CD4-positive, alpha-beta T cell treated with Interferon alpha-2 for 1 hour (primary cell): ENCODE data around the gene ADAMTS18.

ENCODE experiments used
- DNase-seq, 2 donors: peaks; one replicate each; pipeline ENCODE4 v3.0.0-alpha.2; 2020 to 2022

The ADAMTS18 gene

DNA sequence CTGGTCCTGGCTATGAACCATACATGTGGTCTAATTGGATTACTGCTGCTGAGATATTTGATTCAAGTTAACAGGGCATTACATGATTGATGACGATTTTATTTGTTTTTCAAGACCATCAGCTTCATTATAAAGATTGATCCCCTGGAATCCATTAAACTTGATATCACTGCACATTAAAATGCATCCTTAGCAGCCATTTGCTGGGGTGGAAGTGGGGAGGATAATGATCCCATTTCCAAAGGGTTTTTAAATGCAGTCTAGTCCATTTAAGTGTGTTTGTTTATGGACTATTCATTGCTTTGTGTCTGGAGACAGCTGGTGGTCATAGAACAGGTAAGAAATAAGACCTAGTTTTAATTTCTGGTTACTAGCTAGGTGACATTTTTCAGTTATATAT, 40.9 kb downstream of the ADAMTS18 start:
- DNase-seq, result no peak

- DNase-seq, result no peak
Observed at GRCh38 chr16:77387815-77388209, 47.0 kb downstream of the ADAMTS18 start.

GRCh38 chr16:77386831-77387814, 47.7 kb downstream of the ADAMTS18 start:
- no peak for DNase-seq

DNA sequence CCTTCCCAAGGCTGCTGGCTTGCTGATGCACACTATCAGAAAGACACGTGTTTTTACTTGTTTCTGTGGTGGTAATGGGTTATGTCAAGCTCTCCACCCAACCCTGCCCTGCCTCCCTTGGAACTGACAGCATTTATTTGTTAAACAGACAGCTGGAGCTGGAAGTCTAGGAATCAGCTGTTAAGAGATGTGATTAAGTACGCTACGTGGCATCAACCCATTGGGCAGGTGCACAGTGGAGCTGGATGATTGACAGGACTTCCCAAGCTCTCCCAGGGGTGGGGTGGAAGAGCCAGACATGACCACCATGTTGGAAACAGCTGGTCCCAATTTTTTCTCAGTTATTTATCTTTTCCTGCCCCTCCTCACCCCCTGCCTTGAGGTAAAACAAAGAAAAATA, 49.4 kb downstream of the ADAMTS18 start:
- DNase-seq, result no peak

DNA sequence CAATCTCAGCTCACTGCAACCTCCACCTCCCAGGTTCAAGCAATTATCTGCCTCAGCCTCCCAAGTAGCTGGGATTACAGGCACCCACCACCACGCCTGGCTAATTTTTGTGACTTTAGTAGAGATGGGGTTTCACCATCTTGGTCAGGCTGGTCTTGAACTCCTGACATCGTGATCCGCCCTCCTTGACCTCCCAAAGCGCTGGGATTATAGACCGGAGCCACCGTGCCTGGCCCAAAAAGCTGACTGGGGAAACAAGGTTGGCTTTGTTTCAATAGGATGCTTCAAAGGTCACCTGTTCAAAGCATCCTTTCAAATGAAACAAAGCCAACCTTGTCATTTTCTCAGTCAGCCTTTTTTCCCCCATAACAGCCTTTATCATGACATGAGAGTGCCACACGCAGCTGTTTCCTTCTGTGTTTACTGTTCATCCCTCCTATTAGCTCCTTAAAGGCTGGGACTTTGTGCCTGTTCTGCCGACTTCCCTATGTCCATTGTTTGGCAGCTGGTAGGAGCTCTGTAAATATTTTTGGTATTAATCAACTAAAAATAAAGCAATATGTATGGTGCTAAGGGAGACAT, 51.1 kb downstream of the ADAMTS18 start:
- no peak for DNase-seq

GRCh38 chr16:77376358-77376757, 58.5 kb downstream of the ADAMTS18 start:
- DNase-seq, result no peak

GRCh38 chr16:77375396-77375795, 59.4 kb downstream of the ADAMTS18 start:
- no peak for DNase-seq

GRCh38 chr16:77374384-77374783, 60.5 kb downstream of the ADAMTS18 start:
- DNase-seq, result no peak

GRCh38 chr16:77373726-77374125, 61.1 kb downstream of the ADAMTS18 start:
- DNase-seq, result no peak

- DNase-seq, result no peak
Observed at GRCh38 chr16:77364770-77365169, 70.1 kb downstream of the ADAMTS18 start.

DNA sequence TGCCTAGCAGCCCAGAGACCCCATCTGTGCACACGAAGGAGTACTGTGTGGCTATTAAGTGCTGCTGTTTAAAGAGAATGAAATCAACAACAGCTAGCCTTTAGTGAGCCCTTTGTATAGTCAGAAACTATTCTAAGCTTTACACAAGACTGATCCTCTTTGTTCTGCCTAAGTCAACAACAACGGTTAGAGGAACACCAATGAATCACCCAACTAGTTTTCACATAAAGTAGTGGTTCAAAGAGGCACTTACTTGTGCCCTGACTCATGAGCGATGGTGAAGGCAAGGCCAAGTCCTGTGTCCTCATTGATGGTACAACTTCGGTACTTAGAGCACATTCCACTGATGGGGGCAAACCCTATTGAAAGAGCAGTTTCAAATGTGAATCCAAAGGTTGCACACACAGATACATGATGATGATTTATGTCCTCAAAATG, 75.8 kb downstream of the ADAMTS18 start:
- DNase-seq, result no peak

GRCh38 chr16:77353587-77354263, 81.1 kb downstream of the ADAMTS18 start:
- DNase-seq, result no peak

DNA sequence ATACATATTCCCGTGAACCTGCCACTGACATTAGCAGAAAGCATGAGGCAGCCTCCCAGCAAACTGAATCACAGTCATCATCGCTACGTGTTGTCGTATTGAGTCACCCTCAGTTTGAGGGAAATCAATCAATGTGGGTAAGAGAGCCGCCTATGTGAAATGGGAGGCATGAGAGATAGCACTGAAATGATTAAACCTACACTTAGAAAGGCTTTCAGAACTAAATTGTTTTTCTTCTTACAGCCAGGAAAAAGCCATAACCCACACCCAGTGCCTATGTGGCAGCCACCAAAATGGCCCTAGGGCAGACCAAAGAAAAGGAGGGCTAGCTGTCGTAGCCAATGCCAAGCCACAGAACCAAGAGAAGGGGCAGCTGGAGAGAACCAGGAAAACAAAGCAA, 90.5 kb downstream of the ADAMTS18 start:
- DNase-seq, result no peak

DNA sequence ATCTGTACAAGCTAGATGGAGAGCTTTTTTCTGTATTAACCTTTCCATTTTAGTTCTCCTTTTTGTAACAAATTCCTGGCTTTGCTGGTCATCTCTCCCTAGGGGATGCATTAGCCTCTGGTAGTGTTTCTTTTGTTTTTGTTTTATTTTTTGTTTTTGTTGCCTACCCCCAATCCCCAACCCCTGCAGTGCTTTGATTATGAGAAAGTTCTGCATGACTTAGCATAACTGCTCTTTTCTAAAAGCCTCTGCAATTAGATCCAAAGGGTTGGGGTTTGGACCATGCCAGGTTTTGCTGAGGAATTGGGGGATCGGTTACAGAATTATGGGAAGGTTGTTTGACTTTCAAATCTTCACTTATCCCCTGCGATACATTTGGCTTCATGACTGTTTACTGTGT, 98.2 kb downstream of the ADAMTS18 start:
- DNase-seq, result no peak

DNA sequence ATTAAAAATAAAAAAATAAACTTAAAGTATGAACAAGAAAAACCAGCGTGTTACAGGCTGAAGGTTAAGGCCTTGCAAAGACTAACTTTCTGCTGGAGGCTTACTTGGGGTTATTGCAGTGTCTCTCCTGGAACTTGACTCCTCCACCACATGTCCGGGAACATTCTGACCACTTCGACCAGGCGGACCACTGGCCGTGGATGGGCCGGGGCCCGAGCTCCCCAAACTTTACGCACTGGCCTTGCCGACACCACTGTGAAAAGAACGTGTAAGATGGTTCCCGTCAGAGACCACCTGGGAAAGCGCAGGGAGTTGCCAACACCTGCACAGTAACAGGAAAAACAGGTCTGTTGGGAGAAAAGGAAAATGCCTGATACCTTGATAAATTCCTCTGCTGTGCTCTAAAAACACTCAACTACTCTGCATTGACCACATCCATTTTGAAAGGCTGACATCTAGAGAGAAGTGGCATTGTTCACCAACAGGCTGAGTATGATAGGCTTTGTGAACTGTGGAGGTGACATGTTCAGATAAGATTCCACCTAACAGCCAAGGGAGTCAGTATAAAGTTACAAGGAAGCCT, 99.1 kb downstream of the ADAMTS18 start:
- no peak for DNase-seq

DNA sequence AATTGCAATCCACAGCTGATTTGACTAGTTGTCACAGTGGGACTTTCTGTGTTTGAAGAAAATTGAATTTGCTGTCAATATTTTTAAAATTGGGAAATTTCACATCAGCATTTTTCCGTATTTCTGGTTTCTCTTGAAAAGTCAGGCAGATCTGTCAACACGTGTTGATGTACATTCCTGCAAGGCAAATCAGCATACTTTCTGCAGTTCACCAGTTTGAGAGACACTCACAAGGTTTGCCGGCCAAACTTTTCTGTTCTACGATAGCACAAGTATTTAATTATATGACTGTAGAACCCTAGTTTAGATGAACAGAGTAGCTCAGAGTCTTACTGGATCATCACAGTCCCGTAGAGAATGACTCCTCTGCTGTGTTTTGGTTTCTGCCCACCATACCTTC, 102.0 kb downstream of the ADAMTS18 start:
- no peak for DNase-seq

- no peak for DNase-seq
Observed at GRCh38 chr16:77331802-77332586, 102.8 kb downstream of the ADAMTS18 start.

DNA sequence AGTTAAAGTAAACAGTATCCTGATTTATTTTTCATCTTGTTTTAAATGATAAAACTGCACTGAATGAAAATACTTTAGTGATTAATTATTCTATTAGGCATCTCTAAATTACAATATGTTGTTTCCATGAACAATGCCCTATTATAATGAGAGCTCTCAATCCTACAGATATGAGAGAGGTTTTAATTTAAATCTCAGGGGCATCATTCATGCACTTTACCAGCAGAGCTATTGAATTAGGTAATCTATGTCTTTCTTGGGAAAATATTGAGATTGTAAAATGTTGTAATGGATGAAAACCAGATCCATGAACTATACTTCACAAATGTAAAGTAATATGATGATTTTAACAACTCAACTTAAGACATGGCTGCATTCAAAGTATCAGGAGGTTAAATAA, 103.8 kb downstream of the ADAMTS18 start:
- DNase-seq, result no peak

DNA sequence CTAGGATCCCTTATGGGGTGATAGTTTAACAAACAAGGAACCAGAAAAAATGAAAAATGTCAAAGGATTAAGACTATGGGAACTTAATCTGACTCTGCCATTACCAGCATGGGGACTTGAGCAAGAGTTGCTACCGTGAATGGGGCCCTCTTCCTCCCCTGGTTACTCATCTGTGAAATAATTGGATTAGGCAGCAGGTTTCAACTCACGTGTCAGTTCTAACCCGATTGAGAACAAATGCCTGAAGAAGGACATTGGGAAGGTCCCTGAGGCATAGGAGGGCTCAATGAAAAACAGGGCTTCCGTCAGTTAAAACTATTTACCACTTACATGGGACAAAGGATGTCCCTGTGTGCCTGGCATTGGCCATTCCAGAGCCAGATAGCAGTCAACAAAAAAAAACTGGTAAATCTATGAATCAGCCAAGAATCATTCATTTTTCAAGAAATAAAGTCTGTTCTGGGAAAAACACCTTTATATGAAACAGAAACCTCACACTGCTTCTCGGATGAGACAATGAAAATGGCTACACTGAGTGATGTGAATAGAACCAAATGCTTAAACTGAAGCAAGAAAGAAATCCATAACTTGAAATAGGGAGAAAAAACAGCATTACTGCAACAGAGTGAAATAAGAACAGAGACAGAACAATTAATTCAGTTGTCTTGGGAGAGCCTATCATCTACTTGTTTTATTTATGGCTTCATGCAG, 104.3 kb downstream of the ADAMTS18 start:
- no peak for DNase-seq

GRCh38 chr16:77328768-77329167, 106.1 kb downstream of the ADAMTS18 start:
- no peak for DNase-seq

GRCh38 chr16:77328274-77328673, 106.6 kb downstream of the ADAMTS18 start:
- no peak for DNase-seq

DNA sequence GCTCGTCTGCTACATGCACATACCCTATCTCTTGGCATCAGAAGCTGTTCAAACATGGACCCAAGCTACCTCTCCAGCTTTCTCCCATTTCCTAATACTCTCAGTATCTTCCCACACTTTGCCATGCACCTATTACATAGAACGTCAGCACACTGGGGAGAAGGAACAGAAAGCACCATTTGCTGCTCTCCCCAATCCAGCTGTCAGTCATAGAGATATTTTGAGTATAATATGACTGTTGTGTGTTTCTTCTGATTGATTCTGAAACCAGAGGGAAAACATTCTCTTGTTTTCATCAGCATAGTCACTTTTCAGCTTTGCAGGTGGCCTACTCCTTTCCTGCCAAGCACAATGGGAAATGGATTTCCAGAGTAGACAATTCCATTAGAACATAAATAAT, 107.1 kb downstream of the ADAMTS18 start:
- no peak for DNase-seq
